ENCODE measurements around the gene FKBP9. TPM values are rescaled to one million over a fixed set of nuclear protein-coding genes. Genes with fewer than 3 reads are reported as not detected.
"Not testable (repeated sequence)": the region's sequence is repeated elsewhere in the genome, so short reads cannot be mapped to it uniquely, and the experiment has no call there.

FKBP9 gene
- total RNA-seq, 1 donor from 2014 or later: 355 TPM

- no peak for DNase-seq (ENCODE audit: low spot score)
Measured at GRCh38 chr7:32943252-32944030, 13.8 kb upstream of the FKBP9 start.

GRCh38 chr7:32947420-32947983, 9.7 kb upstream of the FKBP9 start:
- no peak overlapping the region for H3K27ac Mint-ChIP-seq (ENCODE audit: unreplicated experiment)
- peaks cover 3% of the 10 kb centered on the region for H3K9me3 Mint-ChIP-seq (ENCODE audit: low read depth)
- no peak for DNase-seq (ENCODE audit: low spot score)
- no peaks in the 10 kb centered on the region for H3K36me3 Mint-ChIP-seq (ENCODE audit: low read depth)
- H3K4me1 Mint-ChIP-seq (ENCODE audit: low read depth): no peaks in the 10 kb centered on the region
- no peaks in the 10 kb centered on the region for H3K27me3 Mint-ChIP-seq (ENCODE audit: low read depth)
- H3K4me3 Mint-ChIP-seq (ENCODE audit: unreplicated experiment): no peak overlapping the region
- TF ChIP-seq, protein P1, sequence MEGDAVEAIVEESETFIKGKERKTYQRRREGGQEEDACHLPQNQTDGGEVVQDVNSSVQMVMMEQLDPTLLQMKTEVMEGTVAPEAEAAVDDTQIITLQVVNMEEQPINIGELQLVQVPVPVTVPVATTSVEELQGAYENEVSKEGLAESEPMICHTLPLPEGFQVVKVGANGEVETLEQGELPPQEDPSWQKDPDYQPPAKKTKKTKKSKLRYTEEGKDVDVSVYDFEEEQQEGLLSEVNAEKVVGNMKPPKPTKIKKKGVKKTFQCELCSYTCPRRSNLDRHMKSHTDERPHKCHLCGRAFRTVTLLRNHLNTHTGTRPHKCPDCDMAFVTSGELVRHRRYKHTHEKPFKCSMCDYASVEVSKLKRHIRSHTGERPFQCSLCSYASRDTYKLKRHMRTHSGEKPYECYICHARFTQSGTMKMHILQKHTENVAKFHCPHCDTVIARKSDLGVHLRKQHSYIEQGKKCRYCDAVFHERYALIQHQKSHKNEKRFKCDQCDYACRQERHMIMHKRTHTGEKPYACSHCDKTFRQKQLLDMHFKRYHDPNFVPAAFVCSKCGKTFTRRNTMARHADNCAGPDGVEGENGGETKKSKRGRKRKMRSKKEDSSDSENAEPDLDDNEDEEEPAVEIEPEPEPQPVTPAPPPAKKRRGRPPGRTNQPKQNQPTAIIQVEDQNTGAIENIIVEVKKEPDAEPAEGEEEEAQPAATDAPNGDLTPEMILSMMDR (IDR thresholded peaks at IDR 0.05): no peak

More at GRCh38 chr7:32943252-32944030, 13.8 kb upstream of the FKBP9 start:
- Mint-ChIP-seq H3K27ac (ENCODE audit: unreplicated experiment) (peak overlapping the region; percentile 32), H3K4me3 (ENCODE audit: unreplicated experiment) (peak overlapping the region; percentile 84), H3K4me1 (ENCODE audit: low read depth) (peaks cover 18% of the 10 kb centered on the region), H3K9me3 (ENCODE audit: low read depth) (peaks cover 3% of the 10 kb centered on the region), H3K27me3 (ENCODE audit: low read depth) (no peaks in the 10 kb centered on the region), H3K36me3 (ENCODE audit: low read depth) (peaks cover 5% of the 10 kb centered on the region)
- TF ChIP-seq, protein P1 (IDR thresholded peaks at IDR 0.05): peak; percentile 47

- TF ChIP-seq, protein P1 (IDR thresholded peaks at IDR 0.05): no peak
- no peak for DNase-seq (ENCODE audit: low spot score)
Measured at GRCh38 chr7:32948202-32948601, 9.0 kb upstream of the FKBP9 start.

GRCh38 chr7:32952876-32953275, 4.4 kb upstream of the FKBP9 start:
- Mint-ChIP-seq H3K27me3 (ENCODE audit: low read depth) (no peaks in the 10 kb centered on the region), H3K27ac (ENCODE audit: unreplicated experiment) (no peak overlapping the region), H3K4me1 (ENCODE audit: low read depth) (peaks cover 4% of the 10 kb centered on the region), H3K36me3 (ENCODE audit: low read depth) (no peaks in the 10 kb centered on the region), H3K4me3 (ENCODE audit: unreplicated experiment) (no peak overlapping the region), H3K9me3 (ENCODE audit: low read depth) (no peaks in the 10 kb centered on the region)
- TF ChIP-seq, protein P1 (IDR thresholded peaks at IDR 0.05): no peak
- DNase-seq (ENCODE audit: low spot score): no peak

More at GRCh38 chr7:32948202-32948601, 9.0 kb upstream of the FKBP9 start:
- H3K27me3 Mint-ChIP-seq (ENCODE audit: low read depth): no peaks in the 10 kb centered on the region
- no peak overlapping the region for H3K27ac Mint-ChIP-seq (ENCODE audit: unreplicated experiment)
- no peaks in the 10 kb centered on the region for H3K4me1 Mint-ChIP-seq (ENCODE audit: low read depth)
- H3K36me3 Mint-ChIP-seq (ENCODE audit: low read depth): no peaks in the 10 kb centered on the region
- H3K9me3 Mint-ChIP-seq (ENCODE audit: low read depth): peaks cover 3% of the 10 kb centered on the region
- no peak overlapping the region for H3K4me3 Mint-ChIP-seq (ENCODE audit: unreplicated experiment)

DNA sequence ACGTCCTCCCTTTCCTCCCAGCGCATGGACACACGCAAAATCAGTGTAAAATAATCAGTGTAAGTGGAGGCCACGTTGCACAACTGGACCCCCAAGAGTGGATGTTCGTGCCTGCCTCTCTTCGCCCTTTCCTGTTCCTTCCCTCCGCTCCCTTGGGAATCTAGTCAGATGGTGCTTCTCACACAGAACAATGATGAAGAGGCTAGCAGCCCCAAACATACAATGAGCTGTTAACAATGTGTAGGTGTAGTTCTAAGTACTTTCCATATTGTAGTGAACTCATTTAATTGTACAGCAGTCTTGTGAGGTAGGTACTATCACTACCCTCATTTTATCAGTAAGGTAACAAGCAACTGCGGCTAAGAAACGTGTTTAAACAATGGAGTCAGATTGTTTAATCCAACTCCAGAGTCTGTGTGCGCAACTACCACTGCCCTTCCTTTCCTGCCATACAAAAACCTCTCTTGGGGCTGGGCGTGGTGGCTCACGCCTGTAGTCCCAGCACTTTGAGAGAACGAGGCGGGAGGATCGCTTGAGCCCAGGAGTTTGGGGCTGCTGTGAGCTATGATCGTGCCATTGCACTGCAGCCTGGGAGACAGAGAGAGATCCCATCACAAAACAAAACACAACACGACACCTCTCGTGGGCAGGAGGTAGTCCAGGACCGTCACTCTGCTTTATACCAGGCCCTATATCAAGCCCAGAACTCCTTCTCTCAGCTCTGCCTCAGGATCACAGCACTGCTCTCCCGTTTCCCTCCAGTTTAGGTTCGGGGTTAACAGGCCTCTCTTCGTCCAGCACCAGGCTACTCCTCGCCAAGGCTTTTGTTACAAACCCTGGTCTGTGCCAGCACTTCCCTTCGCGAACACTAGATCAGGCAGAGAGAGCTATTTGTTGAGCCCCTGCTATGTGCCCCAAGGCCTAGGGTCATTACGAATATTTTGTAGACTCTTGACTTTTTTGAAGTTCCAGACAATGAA, 1.1 kb downstream of the FKBP9 start:
- peaks cover 2% of the 10 kb centered on the region for H3K36me3 Mint-ChIP-seq (ENCODE audit: low read depth)
- no peak for DNase-seq (ENCODE audit: low spot score)
- H3K9me3 Mint-ChIP-seq (ENCODE audit: low read depth): no peaks in the 10 kb centered on the region
- peak overlapping the region; percentile 93 for H3K4me3 Mint-ChIP-seq (ENCODE audit: unreplicated experiment)
- peaks cover 25% of the 10 kb centered on the region for H3K4me1 Mint-ChIP-seq (ENCODE audit: low read depth)
- H3K27ac Mint-ChIP-seq (ENCODE audit: unreplicated experiment): peak overlapping the region; percentile 94
- TF ChIP-seq, protein P1 (IDR thresholded peaks at IDR 0.05): no peak
- H3K27me3 Mint-ChIP-seq (ENCODE audit: low read depth): no peaks in the 10 kb centered on the region

GRCh38 chr7:32963880-32964301, 6.7 kb downstream of the FKBP9 start:
- H3K4me3 Mint-ChIP-seq (ENCODE audit: unreplicated experiment); H3K27me3 Mint-ChIP-seq (ENCODE audit: low read depth); DNase-seq (ENCODE audit: low spot score); H3K27ac Mint-ChIP-seq (ENCODE audit: unreplicated experiment); H3K36me3 Mint-ChIP-seq (ENCODE audit: low read depth); H3K9me3 Mint-ChIP-seq (ENCODE audit: low read depth): not testable (repeated sequence)
- H3K4me1 Mint-ChIP-seq (ENCODE audit: low read depth): peaks cover 22% of the 10 kb centered on the region

All from chondrocyte (in vitro differentiated cells).